DOHH2 (cell line): ENCODE data around the gene SLC25A22.

Experiments used
- H3F3A ChIP-seq: fragments of 200-600 bp; sonication (generic), shearing (Covaris generic); 2 replicates; pipeline ENCODE4 v1.6.0; 2016; ENCODE audit warnings: antibody characterized with exemption, mild to moderate bottlenecking; ENCODE audit not compliant: control insufficient read depth, insufficient read depth
- H3K27ac ChIP-seq: fragments of 200-600 bp; sonication (generic); 2 replicates; pipeline ENCODE4 v1.5.1; 2014; ENCODE audit warnings: low read depth, mild to moderate bottlenecking, low read length, moderate library complexity
- H3K27me3 ChIP-seq: fragments of 200-600 bp; sonication (generic); 2 replicates; pipeline ENCODE4 v1.6.1; 2014; ENCODE audit warnings: mild to moderate bottlenecking, low read length, mixed read lengths; ENCODE audit not compliant: control insufficient read depth
- H3K36me3 ChIP-seq: fragments of 200-600 bp; sonication (generic); 2 replicates; pipeline ENCODE4 v1.6.1; 2014; ENCODE audit warnings: mild to moderate bottlenecking, low read length, moderate library complexity, mixed read lengths; ENCODE audit not compliant: control insufficient read depth
- H3K4me1 ChIP-seq: fragments of 200-600 bp; sonication (generic); 2 replicates; pipeline ENCODE4 v1.6.1; 2014; ENCODE audit warnings: mild to moderate bottlenecking, low read length, mixed read lengths; ENCODE audit not compliant: control insufficient read depth
- H3K4me2 ChIP-seq: fragments of 200-600 bp; sonication (generic); 2 replicates; pipeline ENCODE4 v1.6.0; 2014; ENCODE audit warnings: mild to moderate bottlenecking, low read length, moderate library complexity
- H3K4me3 ChIP-seq: fragments of 200-600 bp; sonication (generic); 2 replicates; pipeline ENCODE4 v1.5.1; 2014; ENCODE audit warnings: mild to moderate bottlenecking, low read length, mixed read lengths
- H3K79me2 ChIP-seq: fragments of 200-600 bp; sonication (generic); 2 replicates; pipeline ENCODE4 v1.6.1; 2014; ENCODE audit warnings: mild to moderate bottlenecking, low read length, mixed read lengths; ENCODE audit not compliant: control insufficient read depth
- H3K9me2 ChIP-seq: fragments of 200-600 bp; sonication (generic); replicated peaks from 2 replicates; pipeline ENCODE4 v1.6.1; 2014; ENCODE audit warnings: mild to moderate bottlenecking, low read length, mixed read lengths; ENCODE audit not compliant: control insufficient read depth
- H3K9me3 ChIP-seq: fragments of 200-600 bp; sonication (generic); 2 replicates; pipeline ENCODE4 v1.6.1; 2014; ENCODE audit warnings: antibody characterized with exemption, low read length, mixed read lengths; ENCODE audit not compliant: control insufficient read depth, insufficient read depth
- H4K20me1 ChIP-seq: fragments of 200-600 bp; sonication (generic); 2 replicates; pipeline ENCODE4 v1.6.0; 2014; ENCODE audit warnings: low read depth, mild to moderate bottlenecking, antibody characterized with exemption, low read length, moderate library complexity; ENCODE audit not compliant: control insufficient read depth, insufficient read depth
- CTCF ChIP-seq: fragments of 200-600 bp; sonication (generic); IDR thresholded peaks from one replicate; pipeline ENCODE4 v1.5.1; 2014; ENCODE audit warnings: antibody characterized with exemption, mild to moderate bottlenecking, low read depth, low read length; ENCODE audit not compliant: poor library complexity, severe bottlenecking
- EZH2phosphoT487 ChIP-seq: fragments of 200-600 bp; sonication (generic); IDR thresholded peaks from 2 replicates; pipeline ENCODE4 v1.6.1; 2017; ENCODE audit warnings: borderline replicate concordance, mild to moderate bottlenecking, antibody characterized with exemption, low read length, moderate library complexity, mixed read lengths

SLC25A22 gene

GRCh38 chr11:762421-763072 is 35.5 kb downstream of the SLC25A22 start:
- no peak overlapping the region for H3K27ac ChIP-seq
- 0 out of 2 replicates have a peak, but pooled peaks cover 7% of the 10 kb centered on the region for H4K20me1 ChIP-seq
- H3K4me2 ChIP-seq: no peak overlapping the region
- H3K27me3 ChIP-seq: no peaks in the 10 kb centered on the region
- H3F3A ChIP-seq: peaks cover 13% of the 10 kb centered on the region
- no peaks in the 10 kb centered on the region for H3K9me2 ChIP-seq
- no peak overlapping the region for H3K4me3 ChIP-seq
- TF ChIP-seq CTCF: no peak
- TF ChIP-seq EZH2phosphoT487: no peak
- no peaks in the 10 kb centered on the region for H3K4me1 ChIP-seq
- peaks cover 71% of the 10 kb centered on the region for H3K36me3 ChIP-seq
- H3K9me3 ChIP-seq: no peaks in the 10 kb centered on the region
- no peaks in the 10 kb centered on the region; the same call in 1 of the 2 replicates for H3K79me2 ChIP-seq

GRCh38 chr11:761526-762108 is 36.5 kb downstream of the SLC25A22 start:
- Histone ChIP-seq H3K4me1 (no peaks in the 10 kb centered on the region), H3K27ac (no peak overlapping the region), H3K4me3 (no peak overlapping the region), H3K9me3 (no peaks in the 10 kb centered on the region), H3F3A (peaks cover 7% of the 10 kb centered on the region), H3K9me2 (no peaks in the 10 kb centered on the region), H3K79me2 (0 out of 2 replicates have a peak, but pooled peaks cover 3% of the 10 kb centered on the region), H4K20me1 (0 out of 2 replicates have a peak, but pooled peaks cover 5% of the 10 kb centered on the region), H3K36me3 (peaks cover 70% of the 10 kb centered on the region), H3K27me3 (no peaks in the 10 kb centered on the region), H3K4me2 (no peak overlapping the region)
- TF ChIP-seq CTCF: no peak
- no peak for TF ChIP-seq EZH2phosphoT487

- no peaks in the 10 kb centered on the region for H3K4me1 ChIP-seq
- TF ChIP-seq CTCF: no peak
- no peak for TF ChIP-seq EZH2phosphoT487
- peaks cover 62% of the 10 kb centered on the region for H3K36me3 ChIP-seq
- H4K20me1 ChIP-seq: 0 out of 2 replicates have a peak, but pooled peaks cover 4% of the 10 kb centered on the region
- no peaks in the 10 kb centered on the region for H3K9me3 ChIP-seq
- H3F3A ChIP-seq: peaks cover 4% of the 10 kb centered on the region
- H3K4me3 ChIP-seq: no peak overlapping the region
- peaks cover 14% of the 10 kb centered on the region for H3K79me2 ChIP-seq
- no peak overlapping the region for H3K4me2 ChIP-seq
- no peaks in the 10 kb centered on the region for H3K27me3 ChIP-seq
- no peaks in the 10 kb centered on the region for H3K9me2 ChIP-seq
- no peak overlapping the region for H3K27ac ChIP-seq
Measured at GRCh38 chr11:760236-760635, 37.8 kb downstream of the SLC25A22 start.
